Brain microvascular endothelial cell (primary cell): ENCODE data around the gene GNAO1.

Source experiments
- DNase-seq: peaks from one replicate; pipeline ENCODE4 v3.0.0-alpha.2; 2020
- H3K27ac ChIP-seq: fragments of 250-450 bp; sonication (Bioruptor Pico); 2 replicates; pipeline ENCODE4 v1.5.1; 2020; ENCODE audit warnings: mild to moderate bottlenecking, moderate library complexity
- H3K27me3 ChIP-seq: fragments of 250-450 bp; sonication (Bioruptor Pico); replicated peaks from 2 replicates; pipeline ENCODE4 v1.5.1; 2020; ENCODE audit warnings: mild to moderate bottlenecking
- H3K36me3 ChIP-seq: fragments of 250-450 bp; sonication (Bioruptor Pico); replicated peaks from 2 replicates; pipeline ENCODE4 v1.5.1; 2020; ENCODE audit warnings: mild to moderate bottlenecking
- H3K4me3 ChIP-seq: 2 replicates; pipeline ENCODE4 v1.5.1; 2011; ENCODE audit warnings: low read depth, mild to moderate bottlenecking, control low read depth, low read length, moderate library complexity
- CTCF ChIP-seq: IDR thresholded peaks from 2 replicates; pipeline ENCODE4 v1.5.1; 2011; ENCODE audit warnings: low read depth, mild to moderate bottlenecking, moderate library complexity, low read length, control low read depth, inconsistent platforms; ENCODE audit errors: missing control alignments
- in situ Hi-C: cut with HindIII; loops from 2 replicates; pipeline ENCODE4 v1.10.0; 2017; ENCODE audit warnings: low sequenced_read_pairs, low pct_ligation_motif_present

The GNAO1 gene

GRCh38 chr16:56225017-56225742 lies 33.9 kb downstream of the GNAO1 start:
- Histone ChIP-seq H3K4me3 (no peak overlapping the region), H3K36me3 (no peaks in the 10 kb centered on the region), H3K27ac (no peak overlapping the region), H3K27me3 (no peaks in the 10 kb centered on the region)
- no peak for TF ChIP-seq CTCF
- in situ Hi-C loops, result no loop called here
- DNase-seq, result no peak

- Histone ChIP-seq H3K27me3 (no peaks in the 10 kb centered on the region), H3K36me3 (no peaks in the 10 kb centered on the region), H3K27ac (no peak overlapping the region), H3K4me3 (no peak overlapping the region)
- TF ChIP-seq CTCF, result no peak
- in situ Hi-C loops, result no loop called here
- DNase-seq, result no peak
Observed at GRCh38 chr16:56226187-56226586, 34.9 kb downstream of the GNAO1 start.

- no peaks in the 10 kb centered on the region for H3K36me3 ChIP-seq
- in situ Hi-C loops, result no loop called here
- no peak overlapping the region for H3K27ac ChIP-seq
- no peak for DNase-seq
- no peaks in the 10 kb centered on the region for H3K27me3 ChIP-seq
- TF ChIP-seq CTCF, result no peak
- H3K4me3 ChIP-seq, result no peak overlapping the region
Observed at GRCh38 chr16:56226845-56227525, 35.7 kb downstream of the GNAO1 start.

- H3K4me3 ChIP-seq, result no peak overlapping the region
- DNase-seq, result no peak
- no peaks in the 10 kb centered on the region for H3K27me3 ChIP-seq
- no peak overlapping the region for H3K27ac ChIP-seq
- TF ChIP-seq CTCF, result no peak
- in situ Hi-C loops, result no loop called here
- H3K36me3 ChIP-seq, result no peaks in the 10 kb centered on the region
Observed at GRCh38 chr16:56227936-56228335, 36.6 kb downstream of the GNAO1 start.

GRCh38 chr16:56228476-56228875 lies 37.2 kb downstream of the GNAO1 start:
- Histone ChIP-seq H3K27me3 (no peaks in the 10 kb centered on the region), H3K27ac (no peak overlapping the region), H3K4me3 (no peak overlapping the region), H3K36me3 (no peaks in the 10 kb centered on the region)
- in situ Hi-C loops, result no loop called here
- no peak for TF ChIP-seq CTCF
- DNase-seq, result no peak
